Renal cortex interstitium (tissue), 11 donors: Measurements from ENCODE around the gene RNF220. TPM values are rescaled to one million over a fixed set of nuclear protein-coding genes. Genes with fewer than 3 reads are reported as not detected.
A peak's percentile ranks its signal among the peaks of the same experiment; 100 is the strongest.

ENCODE experiments used
- DNase-seq, 11 donors: peaks; one replicate each; pipeline ENCODE4 v3.0.0-alpha.2; 2013; ENCODE audit warnings: low read depth in 9 of 11, low spot score in 4 of 11; ENCODE audit errors: extremely low read depth in 1 of 11
- polyA plus RNA-seq, 3 donors: library from polyadenylated mRNA; unstranded; fragments of 120-200 nt; gene quantifications; one replicate each; pipeline ENCODE4 v1.2.1, GENCODE V29; 2013; ENCODE audit not compliant: insufficient read length in 3 of 3

Gene RNF220
- polyA plus RNA-seq, 3 donors: 94.1 to 103 (median 102) TPM

DNA sequence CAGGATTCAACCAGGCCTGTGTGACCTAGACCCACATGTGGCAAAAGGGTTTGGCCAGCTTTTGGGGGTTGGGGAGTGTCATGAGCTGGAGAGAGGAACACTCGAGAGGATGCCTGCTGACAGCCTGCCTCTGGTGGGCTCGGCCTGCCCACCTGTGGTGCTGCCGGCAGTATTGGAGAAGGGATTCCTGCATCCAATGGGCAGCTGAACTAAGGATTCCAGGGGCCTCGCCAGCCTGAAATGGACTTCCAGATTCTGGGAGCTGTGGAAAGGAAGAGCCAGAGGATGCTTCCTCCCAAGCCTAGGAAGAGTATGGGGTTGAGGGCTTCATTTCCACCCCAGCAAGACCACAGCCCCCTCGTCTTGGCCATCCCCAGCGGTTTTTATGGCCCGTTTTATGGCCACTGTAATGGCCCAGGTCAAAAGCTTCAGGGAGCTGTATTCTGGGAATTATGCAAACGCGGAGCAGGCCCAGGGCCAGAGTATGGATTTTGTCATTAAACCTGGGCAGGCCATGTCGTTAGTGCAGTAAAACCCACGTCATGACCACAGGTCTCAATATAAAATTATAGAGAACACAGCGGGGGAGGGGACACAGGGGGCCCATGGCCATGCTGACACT lies 205.6 kb downstream of the RNF220 start:
- no peak for DNase-seq

DNA sequence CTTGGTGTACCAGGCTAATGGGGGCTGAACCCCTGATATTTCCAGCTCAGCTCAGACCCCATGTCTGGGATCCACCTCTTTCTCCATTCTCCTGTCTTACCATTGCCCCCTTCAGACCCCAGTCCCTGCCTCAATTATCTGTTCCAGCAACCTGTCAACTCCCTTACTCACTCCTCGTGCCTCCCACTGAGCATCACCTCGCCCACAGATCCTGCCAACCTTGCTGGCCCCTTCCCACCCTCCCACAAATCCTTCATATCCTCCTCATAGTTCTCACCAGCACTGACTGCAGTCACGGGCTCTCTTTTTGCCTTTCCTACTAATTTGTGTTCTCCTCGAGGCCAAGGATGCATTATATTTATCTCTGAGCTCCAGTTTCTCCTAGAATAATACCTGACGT lies 206.4 kb downstream of the RNF220 start:
- no peak for DNase-seq

DNA sequence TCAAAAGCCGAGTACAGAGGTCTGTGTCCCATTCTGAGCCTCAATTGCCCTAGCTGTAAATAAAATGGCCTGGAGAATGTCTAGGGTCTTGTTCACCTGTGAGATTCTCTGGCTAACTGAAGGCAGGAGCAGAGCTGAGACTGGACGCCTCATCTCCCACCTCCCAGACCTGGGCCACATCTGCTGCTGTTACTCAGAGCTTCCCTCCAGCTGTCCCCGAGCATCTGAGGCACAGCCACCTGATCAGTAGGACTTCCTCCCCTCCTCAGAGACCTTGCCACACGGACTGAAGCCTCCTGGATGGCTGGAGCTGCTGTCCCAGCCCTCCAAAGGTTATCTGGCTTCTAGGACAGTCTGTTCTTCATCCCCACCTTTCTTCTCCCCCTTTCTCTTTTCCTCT lies 206.8 kb downstream of the RNF220 start:
- no peak for DNase-seq

DNA sequence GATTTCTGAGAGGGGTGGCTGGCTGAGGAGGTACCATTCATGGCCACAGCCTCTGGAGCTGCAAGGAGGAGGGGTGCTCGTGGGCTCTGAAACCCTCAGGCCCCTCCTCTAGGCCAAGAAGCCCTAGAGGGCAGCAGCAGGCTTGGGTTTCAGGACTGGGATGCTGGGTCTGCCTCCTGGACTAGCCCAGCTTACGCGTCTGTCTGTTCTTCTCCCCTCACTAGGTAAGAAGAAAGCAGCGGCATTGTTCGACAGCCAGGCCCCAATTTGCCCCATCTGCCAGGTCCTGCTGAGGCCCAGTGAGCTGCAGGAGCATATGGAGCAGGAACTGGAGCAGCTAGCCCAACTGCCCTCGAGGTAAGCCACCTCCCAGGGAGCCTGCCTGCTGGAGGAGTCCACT lies 208.9 kb downstream of the RNF220 start:
- DNase-seq: no peak

DNA sequence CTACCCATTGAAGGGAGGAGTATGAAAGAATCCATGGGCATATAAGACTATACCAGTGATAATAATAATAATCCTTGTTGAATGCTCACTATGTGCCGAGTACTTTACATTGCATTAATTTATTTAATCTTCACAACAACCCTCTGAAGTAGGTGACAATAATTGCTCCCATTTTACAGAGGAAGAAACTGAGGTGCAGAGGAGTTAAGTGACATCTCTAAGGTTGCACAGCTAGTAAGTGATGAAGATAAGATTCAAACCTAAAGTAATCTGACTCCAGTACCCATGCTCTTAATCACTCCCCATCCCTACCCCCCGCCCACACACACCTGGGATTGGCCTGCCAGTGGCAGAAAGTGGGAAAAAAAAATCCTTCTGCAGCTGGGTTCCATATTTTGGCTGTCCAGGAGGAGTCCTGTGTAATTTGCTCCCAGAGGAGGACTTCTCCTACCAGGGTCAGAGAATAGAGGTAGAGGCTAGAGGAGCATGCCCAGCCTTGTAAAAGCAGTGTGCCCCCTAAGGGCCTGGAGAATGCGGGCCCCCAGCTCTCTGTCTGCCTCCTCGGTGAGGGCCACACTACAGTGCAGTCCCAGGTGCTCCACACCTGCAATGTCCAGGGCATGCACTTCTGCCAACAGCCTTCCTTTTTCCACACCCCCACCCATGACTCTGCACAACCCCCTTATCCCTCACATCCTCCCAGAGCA lies 211.4 kb downstream of the RNF220 start:
- no peak for DNase-seq

DNA sequence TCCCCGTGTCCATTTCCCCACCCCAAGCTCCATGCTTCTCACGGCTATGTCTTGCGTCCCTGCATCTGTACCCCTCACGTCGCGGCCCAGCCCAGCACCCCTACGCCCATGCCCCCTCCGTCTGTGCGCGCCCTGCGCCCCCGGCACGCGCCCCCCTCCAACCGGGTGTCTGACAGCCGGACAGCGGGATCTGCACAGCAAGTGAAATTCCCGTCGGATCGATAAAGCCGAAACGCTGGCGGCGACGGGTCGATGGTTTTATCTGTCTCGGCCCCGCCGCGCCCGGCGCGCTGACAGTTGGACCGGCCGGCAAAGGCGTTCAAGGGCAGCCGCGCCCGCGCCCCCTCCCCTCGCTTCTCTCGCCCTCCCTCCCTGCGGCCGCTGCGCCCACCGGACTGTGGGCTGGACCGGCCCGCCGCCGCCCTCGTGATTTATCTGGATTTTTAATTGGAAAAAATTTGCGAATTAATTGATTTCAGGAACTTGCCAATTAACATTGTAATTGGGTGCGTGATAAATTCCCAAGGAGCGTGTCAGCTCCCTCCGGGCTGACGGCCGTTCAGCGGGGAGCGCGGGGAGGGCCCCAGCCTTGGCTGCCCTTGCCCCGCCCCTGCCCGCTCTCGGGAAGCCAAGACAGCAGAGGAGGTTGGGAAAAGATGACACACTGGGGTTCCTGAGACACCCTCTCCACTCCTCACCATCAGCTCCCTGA lies 212.1 kb downstream of the RNF220 start:
- DNase-seq: no peak

DNA sequence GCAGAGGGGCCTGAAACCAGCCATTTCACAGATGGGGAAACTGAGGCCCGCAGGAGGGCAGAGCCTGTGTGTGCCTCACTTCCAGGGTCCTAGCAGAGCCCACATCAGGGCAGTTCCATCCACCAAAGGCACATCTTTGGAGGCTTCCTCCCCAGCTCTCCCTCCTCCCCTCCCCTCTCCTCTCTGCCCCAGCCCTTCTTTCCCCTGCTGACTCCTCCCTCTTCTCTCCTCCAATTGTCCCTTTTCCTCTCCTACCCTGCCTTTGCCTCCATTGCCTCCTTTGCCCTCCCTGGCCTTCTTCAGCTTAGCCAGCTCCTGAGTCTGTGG lies 212.6 kb downstream of the RNF220 start:
- DNase-seq: no peak

DNA sequence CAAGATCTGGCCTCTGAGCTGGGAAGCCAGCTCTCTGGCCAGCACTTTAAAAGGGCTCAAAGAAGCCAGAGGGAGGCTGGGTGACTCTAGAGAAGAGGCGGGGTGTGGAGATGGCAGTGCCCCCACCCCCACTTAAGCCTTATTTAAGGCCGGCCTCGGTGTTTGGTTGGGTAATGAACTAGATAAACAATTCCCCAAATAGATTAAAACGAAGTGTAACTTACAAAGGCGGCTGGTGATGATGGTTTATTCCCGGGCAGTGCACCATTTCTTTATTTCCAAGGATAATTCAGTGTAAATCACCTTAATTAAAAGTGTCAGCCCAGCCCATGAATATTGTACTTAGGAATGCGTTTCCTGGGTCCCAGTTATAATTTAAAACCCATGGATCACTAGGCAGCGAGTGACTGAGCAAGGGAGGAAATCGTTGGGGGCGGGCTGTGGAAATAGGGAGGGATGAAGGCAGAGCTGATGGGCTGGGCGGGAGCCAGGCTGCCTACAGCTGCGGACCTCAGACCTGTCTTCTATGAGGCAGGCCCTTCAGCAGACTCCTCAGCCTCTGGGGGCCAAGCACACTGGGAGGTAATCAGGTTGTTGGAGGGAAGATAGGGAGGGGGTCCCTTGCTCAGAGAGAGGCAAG lies 214.3 kb downstream of the RNF220 start:
- peak in 6 of 11 donors; percentile 52 to 80 (median 74) for DNase-seq

DNA sequence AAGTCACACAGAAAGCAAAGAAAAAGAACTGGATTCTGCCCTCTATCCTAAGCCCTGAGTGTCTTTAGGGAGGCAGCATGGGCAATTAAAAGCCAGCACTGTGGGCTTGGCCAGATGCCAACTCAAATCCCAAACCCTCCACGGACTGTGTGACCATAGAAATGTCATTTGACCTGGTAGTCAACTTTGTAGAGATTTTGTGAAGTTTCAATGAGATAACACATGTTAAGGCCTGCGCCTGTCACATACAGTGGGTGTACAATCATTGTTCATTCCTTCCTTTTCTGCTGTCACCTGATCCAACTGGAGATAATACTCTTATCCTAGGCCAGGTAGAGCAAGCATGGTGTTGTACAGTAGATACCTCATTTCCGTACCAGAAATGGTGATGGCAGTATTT lies 215.0 kb downstream of the RNF220 start:
- no peak for DNase-seq

DNA sequence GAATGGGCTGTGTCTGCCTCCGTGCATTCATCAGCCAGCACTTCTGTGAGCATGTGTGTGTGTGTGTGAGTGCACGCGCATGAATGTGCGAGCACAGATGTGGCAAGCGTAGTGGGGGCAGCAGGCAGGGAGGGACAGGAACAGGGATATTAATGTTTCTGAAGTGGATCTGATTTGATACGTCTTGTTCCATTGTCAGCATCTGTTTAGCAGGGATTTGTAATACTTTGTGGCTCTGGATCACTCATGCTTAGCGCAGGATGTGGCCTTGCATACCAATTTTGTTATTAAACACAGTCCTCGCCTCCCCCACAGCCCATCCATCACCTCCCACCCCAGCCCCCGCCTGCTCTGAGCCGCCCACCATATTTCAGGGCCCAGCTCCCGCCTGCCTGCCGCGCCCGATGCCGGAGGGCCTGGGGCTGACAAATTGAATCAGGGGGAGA lies 216.8 kb downstream of the RNF220 start:
- peak in 3 of 11 donors; percentile 50 to 67 (median 64) for DNase-seq

DNA sequence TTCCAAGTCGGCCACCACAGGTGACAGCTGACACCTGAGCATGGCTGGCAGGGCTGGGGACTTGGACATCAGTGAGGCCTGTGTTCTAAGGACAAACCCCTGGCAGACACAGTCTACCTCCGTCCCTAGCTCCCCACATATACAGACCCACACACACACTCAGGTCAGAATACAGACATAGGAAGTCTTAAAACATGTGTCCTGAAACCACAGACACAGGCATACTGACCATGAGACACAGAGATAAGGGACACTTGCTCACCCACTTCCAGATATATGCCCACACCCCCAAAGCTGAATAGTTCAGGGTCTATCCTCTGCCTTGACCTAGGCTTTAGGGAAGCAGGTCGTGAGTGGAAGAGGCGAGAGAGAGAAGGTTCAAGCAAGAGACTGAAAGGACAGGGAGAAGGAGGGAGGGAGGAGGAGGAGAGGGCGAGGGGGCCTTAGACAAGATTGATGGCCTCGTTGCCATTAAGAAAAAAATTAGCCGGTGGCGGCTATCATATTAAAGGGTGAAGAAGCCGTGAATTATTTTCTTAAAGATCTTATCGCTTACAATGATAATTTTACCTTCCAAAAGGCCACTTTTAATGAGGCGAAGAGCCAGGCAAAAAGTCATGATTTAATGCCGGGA lies 219.3 kb downstream of the RNF220 start:
- DNase-seq: no peak

DNA sequence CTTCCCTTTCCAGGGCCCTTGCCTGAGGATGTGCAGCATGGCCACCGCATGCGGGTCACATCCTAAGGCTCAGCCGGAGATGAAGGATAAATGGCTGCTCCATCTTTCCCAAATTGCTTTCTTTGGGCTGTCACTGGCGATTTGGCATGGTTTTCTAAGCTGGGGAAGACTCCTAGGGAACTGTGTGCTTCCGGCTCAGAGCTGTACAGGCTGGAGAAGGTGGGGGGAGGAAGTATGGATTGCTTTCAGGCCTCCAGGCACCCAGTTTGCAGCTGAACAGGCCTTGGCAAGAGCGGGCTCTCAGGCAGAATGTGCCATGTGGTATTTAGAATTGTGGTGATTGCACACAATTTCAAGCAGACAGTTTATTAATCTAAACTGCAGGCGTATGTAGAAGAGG lies 220.3 kb downstream of the RNF220 start:
- no peak for DNase-seq

DNA sequence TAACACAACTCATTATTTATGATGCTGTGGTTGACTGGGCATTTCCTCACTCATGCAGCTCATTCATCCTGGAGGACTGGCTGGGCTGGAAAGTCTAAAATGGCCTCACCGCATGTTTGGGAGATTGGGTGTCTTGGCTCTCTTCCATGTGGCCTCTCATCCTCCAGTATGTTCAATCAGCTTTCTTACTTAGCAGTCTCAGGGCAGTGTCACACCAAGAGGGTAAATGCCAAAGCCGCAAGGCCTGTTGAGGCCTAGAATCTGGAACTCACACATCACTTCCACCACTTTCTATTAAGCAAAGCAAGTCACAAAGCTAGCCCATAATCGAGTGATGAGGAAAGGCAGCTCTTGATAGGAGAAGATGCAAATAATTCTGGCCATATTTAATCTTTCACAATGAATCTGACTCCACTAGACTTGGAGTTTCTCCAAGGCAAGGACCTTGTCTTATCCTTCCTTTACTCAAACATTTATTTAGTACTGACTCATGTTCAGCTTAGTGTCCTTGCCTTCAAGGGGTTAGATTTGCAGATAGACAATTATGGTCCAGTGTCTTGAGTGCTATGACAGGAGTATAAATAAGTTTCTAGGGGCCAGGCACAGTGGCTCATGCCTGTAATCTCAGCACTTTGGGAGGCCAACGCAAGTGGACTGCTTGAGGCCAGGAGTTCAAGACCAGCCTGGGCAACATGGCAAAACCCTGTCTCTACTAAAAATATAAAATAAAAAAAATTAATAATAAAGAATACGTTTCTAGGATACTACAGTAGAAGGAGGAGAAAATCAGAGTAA lies 224.1 kb downstream of the RNF220 start:
- DNase-seq: no peak

DNA sequence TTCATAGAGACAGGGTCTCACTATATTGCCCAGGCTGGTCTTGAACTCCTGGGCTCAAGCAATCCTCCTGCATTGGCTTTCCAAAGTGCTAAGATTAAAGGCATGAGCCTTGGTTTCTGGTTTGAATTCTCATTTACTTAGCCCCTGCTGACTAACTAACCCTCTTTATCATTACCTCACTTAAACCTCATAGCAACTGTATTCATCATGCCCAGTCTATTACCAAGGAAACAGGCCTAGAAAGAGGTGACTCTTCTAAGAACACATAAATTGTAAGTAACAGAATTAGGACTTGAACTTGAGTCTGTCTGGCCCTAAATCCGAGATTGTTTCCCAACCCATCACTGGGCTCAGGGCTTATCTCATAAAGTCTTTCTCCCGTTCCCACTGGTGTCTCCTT lies 225.1 kb downstream of the RNF220 start:
- DNase-seq: no peak

DNA sequence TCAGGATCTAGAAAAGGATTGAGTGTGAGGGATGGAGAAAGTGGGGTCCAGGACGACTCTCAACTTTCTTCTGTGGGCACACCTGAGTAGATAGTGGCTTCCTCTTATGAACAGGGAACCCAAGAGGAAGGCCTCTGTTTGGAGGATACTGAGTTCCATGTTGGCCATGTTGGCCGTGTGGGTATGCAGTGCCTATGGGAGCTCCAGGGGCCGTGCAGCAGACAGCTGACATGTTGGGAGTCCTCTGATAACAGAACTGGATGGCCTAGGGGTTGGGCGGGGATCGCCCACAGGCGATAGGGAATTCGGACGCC lies 226.2 kb downstream of the RNF220 start:
- DNase-seq: no peak

DNA sequence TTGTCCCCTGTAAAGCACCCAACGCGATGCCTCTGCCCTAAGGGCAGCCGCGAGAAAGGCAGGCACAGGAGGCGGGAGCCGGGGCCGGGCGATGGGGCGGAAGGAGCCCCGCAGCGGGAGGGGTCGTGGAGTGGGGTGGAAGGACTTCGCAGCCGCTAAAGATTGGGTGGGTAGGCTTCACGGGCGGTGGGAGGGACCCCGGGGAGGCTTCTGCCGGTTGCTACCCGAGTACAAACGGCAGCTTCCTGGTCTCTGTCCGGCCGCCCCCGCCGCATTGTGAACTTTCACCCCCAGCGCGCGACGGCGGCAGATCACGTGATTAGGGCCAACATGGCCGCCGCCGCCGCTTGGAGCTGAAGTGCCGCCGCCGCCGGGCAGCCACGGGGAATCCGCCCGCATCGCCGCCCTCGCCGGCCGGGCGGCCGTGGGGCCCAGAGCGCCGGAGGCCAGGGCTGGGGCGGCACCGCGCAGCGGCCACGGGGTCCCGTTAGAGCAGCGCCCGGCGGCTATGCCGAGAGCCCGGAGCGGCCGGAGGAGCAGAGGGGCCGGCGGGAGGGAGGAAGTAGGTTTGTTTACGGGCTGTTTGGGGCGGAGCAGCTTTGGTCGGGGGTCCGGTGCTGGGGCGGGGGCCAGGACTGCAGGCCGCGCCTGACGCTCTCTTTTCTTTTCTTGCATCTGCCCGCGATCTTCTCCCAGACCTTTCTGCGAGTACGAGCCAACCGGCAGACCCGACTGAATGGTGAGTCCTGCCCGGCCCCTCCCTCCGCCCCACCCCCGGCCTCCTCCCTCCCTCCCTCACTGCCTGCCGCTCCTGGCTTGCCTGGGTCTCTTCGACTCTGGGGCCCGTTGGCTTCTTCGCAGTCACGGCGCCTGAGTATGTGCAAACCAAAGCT lies 226.8 kb downstream of the RNF220 start:
- peak in 10 of 11 donors; percentile 64 to 87 (median 77) for DNase-seq

DNA sequence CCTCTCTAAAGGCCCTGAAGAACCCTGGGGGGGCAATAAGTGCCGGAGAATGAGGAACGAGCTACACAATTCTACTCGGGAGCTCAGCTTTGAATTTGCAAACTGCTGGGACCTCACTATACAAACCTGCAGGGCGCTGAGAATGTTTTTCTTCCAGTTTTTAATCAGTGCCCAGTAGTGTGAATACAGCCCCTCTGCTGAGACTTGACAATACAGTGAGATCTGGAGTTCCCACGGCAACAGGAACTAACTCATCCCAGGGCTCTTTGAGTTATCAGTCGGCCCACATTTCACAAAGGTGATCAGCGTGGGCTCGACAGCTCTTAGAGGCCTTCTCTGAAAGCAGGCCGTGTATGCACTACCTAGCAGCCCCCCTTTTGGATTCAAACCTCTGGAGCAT lies 227.5 kb downstream of the RNF220 start:
- DNase-seq: no peak

DNA sequence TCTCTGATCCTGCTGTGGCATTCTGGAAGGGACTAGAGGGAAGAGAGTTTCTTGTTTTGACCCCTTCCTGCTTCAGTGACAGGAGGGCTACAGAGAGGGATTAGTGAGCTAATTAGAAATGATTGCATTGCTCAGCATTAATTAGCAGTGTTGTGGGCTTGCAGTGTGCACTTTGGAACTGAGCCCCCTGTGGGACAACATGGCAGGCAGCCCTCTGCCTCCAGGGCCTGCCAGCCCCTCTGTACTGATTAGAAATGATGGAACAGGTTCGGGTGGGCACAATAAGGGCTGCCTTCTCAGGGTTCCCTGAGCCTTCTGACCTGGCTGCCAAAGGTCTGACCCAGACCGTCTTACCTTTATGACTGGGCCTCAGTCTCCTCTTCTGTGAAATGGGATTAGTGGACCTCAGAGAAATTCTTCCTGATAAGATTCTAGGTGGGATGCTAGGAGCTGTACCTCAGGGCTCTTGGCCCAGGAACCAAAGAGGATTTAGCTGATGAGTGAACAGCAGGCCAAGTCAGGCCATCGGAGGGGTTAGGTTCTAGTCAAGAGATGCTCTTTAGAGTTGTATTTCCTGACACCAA lies 229.6 kb downstream of the RNF220 start:
- DNase-seq: no peak
